GM12892 (cell line): ENCODE measurements around the gene IFIH1.

ENCODE experiments used
- POLR2A ChIP-seq: IDR thresholded peaks from 2 replicates; pipeline ENCODE4 v1.6.1; 2011; ENCODE audit warnings: low read depth, low read length, control low read depth
- TAF1 ChIP-seq: IDR thresholded peaks from 2 replicates; pipeline ENCODE4 v1.6.1; 2011; ENCODE audit warnings: low read depth, mild to moderate bottlenecking, control low read depth, low read length, borderline replicate concordance

DNA sequence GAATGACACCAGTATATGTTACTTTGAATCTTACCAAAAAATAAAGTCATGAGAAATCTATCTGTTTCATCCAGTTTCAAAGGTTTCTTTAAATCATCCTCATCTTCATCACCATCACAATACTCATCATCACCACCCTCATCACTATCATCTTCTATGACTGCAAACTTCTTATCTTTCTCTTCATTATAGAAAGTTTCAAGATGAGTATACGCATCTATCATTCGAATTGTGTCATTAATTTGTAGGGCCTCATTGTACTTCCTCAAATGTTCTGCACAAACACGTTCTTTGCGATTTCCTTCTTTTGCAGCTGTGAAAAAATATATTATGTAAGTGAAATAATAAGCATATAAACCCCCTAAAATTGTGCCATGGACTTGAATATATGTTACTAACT lies 41.1 kb downstream of the IFIH1 start:
- TF ChIP-seq POLR2A (no peak), TAF1 (no peak)
